NB4 (cell line): ENCODE results near the gene METAP1.
"Not testable (repeated sequence)": the region's sequence is repeated elsewhere in the genome, so short reads cannot be mapped to it uniquely, and the experiment has no call there.

Experiments
- DNase-seq: peaks from one replicate; pipeline ENCODE4 v3.0.0; 2010; ENCODE audit warnings: low read depth
- H3K4me3 ChIP-seq: one replicate; pipeline ENCODE4 v1.5.1; 2011; ENCODE audit warnings: mild to moderate bottlenecking, low read depth, low read length, moderate library complexity
- MYC ChIP-seq: IDR thresholded peaks from 2 replicates; pipeline ENCODE4 v1.6.1; 2011; ENCODE audit warnings: low read depth, low read length
- POLR2A ChIP-seq: IDR thresholded peaks from 2 replicates; pipeline ENCODE4 v1.6.1; 2011; ENCODE audit warnings: mild to moderate bottlenecking; ENCODE audit not compliant: insufficient read length; ENCODE audit errors: extremely low read depth
- TF ChIP-seq, protein P1 (sequence below): IDR thresholded peaks from 2 replicates; pipeline ENCODE4 v1.6.1; 2011; ENCODE audit warnings: low read depth, low read length
- TF ChIP-seq, protein P2 (sequence below): IDR thresholded peaks from one replicate; pipeline ENCODE4 v1.5.1; 2012; ENCODE audit warnings: low read depth, low read length

METAP1 gene

DNA sequence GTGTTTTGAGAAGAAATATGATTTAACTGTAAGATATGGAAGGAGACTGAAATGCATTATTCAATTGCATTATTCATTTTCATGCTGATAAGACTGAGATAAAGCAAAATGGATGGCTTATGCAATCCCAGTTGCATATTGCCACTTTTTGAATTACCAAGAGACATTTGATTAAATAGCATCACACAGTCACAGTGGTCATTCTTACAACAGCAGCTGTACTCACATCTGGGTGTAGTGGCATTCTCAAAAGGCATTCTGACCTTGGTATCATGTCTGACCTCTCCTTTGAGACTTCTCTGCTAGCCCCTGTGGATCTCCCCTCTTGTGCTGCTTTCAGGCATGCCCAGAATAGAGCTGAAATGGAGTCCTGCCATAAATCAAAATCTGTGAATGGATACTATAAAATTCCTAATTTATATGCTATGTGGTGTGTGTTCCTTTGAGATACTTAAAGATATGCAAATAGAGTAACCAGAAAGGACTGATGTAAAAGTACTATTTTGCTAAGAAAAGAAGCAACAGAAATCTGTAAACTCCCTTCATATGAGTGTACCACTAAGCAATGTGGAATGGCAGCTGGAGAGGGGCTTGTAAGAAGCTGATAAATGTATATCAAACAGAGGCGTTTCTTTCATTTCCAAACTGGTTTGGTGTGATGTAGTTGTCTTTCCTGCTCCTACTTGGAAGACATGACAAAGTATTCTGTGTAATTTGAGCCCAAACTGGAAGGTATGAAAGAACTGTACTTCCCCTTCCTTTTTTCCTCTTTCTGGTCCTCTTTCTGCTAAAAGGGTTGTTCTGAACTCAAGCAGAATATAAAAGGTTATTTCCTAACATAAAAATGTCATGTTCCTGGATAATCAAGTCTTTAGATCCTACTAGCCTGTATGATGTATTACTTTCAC, 25.4 kb upstream of the METAP1 start:
- H3K4me3 ChIP-seq = no peak overlapping the region
- DNase-seq = no peak
- TF ChIP-seq, protein P1, sequence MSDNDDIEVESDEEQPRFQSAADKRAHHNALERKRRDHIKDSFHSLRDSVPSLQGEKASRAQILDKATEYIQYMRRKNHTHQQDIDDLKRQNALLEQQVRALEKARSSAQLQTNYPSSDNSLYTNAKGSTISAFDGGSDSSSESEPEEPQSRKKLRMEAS = no peak
- TF ChIP-seq POLR2A = no peak
- TF ChIP-seq MYC = no peak
- TF ChIP-seq, protein P2, sequence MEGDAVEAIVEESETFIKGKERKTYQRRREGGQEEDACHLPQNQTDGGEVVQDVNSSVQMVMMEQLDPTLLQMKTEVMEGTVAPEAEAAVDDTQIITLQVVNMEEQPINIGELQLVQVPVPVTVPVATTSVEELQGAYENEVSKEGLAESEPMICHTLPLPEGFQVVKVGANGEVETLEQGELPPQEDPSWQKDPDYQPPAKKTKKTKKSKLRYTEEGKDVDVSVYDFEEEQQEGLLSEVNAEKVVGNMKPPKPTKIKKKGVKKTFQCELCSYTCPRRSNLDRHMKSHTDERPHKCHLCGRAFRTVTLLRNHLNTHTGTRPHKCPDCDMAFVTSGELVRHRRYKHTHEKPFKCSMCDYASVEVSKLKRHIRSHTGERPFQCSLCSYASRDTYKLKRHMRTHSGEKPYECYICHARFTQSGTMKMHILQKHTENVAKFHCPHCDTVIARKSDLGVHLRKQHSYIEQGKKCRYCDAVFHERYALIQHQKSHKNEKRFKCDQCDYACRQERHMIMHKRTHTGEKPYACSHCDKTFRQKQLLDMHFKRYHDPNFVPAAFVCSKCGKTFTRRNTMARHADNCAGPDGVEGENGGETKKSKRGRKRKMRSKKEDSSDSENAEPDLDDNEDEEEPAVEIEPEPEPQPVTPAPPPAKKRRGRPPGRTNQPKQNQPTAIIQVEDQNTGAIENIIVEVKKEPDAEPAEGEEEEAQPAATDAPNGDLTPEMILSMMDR = no peak

DNA sequence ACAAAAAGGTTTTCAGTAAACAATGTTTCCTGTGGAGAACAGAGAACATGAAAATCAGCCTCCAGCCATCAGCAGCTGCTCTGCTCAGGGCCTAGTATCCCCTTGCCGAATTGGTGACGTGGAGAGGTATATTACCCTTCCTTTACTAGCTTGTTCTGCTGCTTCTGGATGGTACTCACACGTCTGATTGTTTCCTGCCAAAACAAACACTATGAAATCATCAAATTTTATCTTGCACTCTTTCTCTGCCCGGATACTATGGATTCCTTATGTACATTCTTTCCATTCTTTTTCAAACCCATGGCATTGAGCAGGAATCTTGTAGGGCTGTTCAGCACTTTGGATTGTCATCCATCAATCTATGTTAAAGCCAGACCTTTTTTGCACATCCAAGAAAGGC, 18.8 kb upstream of the METAP1 start:
- H3K4me3 ChIP-seq = no peak overlapping the region
- no peak for DNase-seq
- TF ChIP-seq MYC (no peak), POLR2A (no peak)
- TF ChIP-seq, protein P2 = no peak
- TF ChIP-seq, protein P1 = no peak

DNA sequence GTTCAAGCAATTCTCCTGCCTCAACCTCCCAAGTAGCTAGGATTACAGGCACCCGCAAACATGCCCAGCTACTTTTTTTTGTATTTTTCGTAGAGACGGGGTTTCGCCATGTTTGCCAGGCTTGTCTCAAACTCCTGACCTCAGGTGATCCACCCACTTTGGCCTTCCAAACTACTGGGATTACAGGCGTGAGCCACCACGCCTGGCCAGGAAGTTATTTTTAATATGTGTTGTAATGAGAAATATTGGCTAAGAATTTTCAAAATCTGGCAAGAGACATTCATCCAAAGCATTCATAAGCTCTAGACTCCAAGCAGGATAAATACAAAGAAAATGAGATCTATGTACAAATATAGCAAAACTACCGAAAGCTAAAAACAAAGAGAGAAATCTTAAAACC, 18.0 kb upstream of the METAP1 start:
- no peak for DNase-seq
- no peak overlapping the region for H3K4me3 ChIP-seq
- TF ChIP-seq, protein P1 = no peak
- no peak for TF ChIP-seq MYC
- TF ChIP-seq POLR2A = no peak
- TF ChIP-seq, protein P2 = no peak

DNA sequence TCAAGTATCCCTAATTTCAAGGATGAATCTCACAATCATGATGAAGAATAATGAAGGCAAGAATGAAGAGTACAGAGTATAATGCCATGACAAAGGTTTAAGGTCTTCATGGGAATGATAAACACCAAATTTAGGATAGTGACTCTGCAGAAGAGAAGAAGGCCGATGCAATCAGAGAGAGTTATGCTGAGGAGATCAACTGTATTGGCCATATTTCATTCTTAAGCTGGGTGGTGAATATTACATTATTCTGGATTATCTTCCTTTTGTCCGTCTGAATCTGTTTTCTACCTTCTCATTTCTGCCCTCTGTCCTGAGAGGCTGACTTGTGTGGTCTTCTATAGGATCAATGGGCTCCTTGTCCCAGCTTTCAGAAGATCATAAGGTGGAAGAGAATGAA, 7.8 kb upstream of the METAP1 start:
- DNase-seq = no peak
- no peak overlapping the region for H3K4me3 ChIP-seq
- no peak for TF ChIP-seq MYC
- TF ChIP-seq, protein P2 = no peak
- TF ChIP-seq POLR2A = no peak
- TF ChIP-seq, protein P1 = no peak

DNA sequence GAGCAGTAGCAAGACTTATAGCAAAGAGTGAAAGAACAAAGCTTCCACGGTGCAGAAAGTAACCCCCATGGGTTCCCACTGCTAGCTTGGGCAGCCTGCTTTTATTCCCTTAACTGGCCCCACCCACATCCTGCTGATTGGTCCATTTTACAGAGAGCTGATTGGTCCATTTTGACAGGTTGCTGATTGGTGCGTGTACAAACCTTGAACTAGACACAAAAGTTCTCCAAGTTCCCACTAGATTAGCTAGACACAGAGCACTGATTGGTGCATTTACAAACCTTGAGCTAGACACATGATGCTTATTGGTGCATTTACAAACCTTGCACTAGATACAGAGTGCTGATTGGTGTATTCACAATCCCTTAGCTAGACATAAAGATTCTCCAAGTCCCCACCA, 2.7 kb upstream of the METAP1 start:
- DNase-seq, H3K4me3 ChIP-seq: not testable (repeated sequence)

DNA sequence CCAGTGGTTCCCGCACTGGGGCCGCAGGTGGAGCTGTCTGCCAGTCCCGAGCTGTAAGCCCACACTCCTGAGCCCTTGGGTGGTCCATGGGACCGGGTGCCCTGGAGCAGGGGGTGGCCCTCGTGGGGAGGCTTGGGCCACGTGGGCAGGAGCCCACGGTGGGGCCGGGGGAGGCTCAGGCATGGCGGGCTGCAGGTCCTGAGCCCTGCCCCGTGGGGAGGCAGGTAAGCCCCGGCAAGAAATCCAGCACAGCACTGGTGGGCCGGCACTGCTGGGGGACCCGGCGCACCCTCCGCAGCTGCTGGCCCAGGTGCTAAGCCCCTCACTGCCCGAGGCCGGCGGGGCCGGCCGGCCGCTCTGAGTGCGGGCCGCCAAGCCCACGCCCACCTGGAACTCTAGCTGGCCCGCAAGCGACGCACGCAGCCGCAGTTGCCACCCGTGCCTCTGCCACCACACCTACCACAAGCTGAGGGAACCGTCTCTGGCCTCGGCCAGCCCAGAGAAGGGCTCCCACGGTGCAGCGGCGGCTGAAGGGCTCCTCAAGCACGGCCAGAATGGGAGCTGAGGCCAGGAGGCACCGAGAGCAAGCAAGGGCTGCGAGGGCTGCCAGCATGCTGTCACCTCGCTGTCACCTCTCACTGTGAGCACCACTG, 2.0 kb upstream of the METAP1 start:
- DNase-seq = no peak
- no peak overlapping the region for H3K4me3 ChIP-seq
- TF ChIP-seq, protein P1 = no peak
- TF ChIP-seq POLR2A (no peak), MYC (no peak)
- TF ChIP-seq, protein P2 = no peak
